HL-60 (cell line): Measurements from ENCODE around the gene KRT25.

Experiments used
- DNase-seq, 2 experiments: peaks; one replicate each; pipeline ENCODE4 v3.0.0-alpha.2; 2010 to 2020; ENCODE audit warnings: low read depth in 1 of 2, low spot score in 1 of 2
- H3K27ac ChIP-seq: fragments of 250-450 bp; sonication (Bioruptor Pico); replicated peaks from 2 replicates; pipeline ENCODE4 v1.5.1; 2020; ENCODE audit warnings: mild to moderate bottlenecking, moderate library complexity
- H3K27me3 ChIP-seq: fragments of 250-450 bp; sonication (Bioruptor Pico); 2 replicates; pipeline ENCODE4 v1.5.1; 2021; ENCODE audit warnings: mild to moderate bottlenecking, moderate library complexity; ENCODE audit not compliant: insufficient read depth, poor library complexity, severe bottlenecking
- H3K4me3 ChIP-seq: replicated peaks from 2 replicates; pipeline ENCODE4 v1.5.1; 2011; ENCODE audit warnings: mild to moderate bottlenecking, control low read depth, low read length; ENCODE audit not compliant: insufficient read depth
- CTCF ChIP-seq: IDR thresholded peaks from one replicate; pipeline ENCODE4 v1.5.1; 2011; ENCODE audit warnings: low read length, control low read depth, inconsistent platforms; ENCODE audit not compliant: insufficient read depth
- GABPA ChIP-seq: IDR thresholded peaks from 2 replicates; pipeline ENCODE4 v1.6.1; 2012; ENCODE audit warnings: low read depth
- POLR2AphosphoS5 ChIP-seq: IDR thresholded peaks from 2 replicates; pipeline ENCODE4 v1.6.1; 2012; ENCODE audit warnings: low read depth
- REST ChIP-seq: IDR thresholded peaks from 2 replicates; pipeline ENCODE4 v1.6.1; 2012; ENCODE audit warnings: low read depth; ENCODE audit not compliant: insufficient replicate concordance
- SPI1 ChIP-seq: IDR thresholded peaks from 2 replicates; pipeline ENCODE4 v1.6.1; 2012; ENCODE audit warnings: low read depth, mild to moderate bottlenecking, borderline replicate concordance

The KRT25 gene

GRCh38 chr17:40705584-40705983 is 49.5 kb downstream of the KRT25 start:
- TF ChIP-seq POLR2AphosphoS5, result no peak
- TF ChIP-seq SPI1, result no peak
- TF ChIP-seq CTCF, result no peak
- TF ChIP-seq REST, result no peak
- TF ChIP-seq GABPA, result no peak
- no peak overlapping the region for H3K4me3 ChIP-seq
- no peak overlapping the region for H3K27ac ChIP-seq
- DNase-seq, result no peak
- H3K27me3 ChIP-seq, result peaks cover 2% of the 10 kb centered on the region

- H3K27me3 ChIP-seq, result peaks cover 2% of the 10 kb centered on the region
- TF ChIP-seq GABPA (no peak), POLR2AphosphoS5 (no peak), SPI1 (no peak), REST (no peak), CTCF (no peak)
These were observed 51.5 kb downstream of the KRT25 start, which contains the start of gene KRT24 for GRCh38 chr17:40703652-40704051. Gene KRT24 (minus strand): TSS chr17:40703752. CDS start chr17:40703693, 59 bp downstream.

GRCh38 chr17:40702271-40702670 is 52.9 kb downstream of the KRT25 start:
- Histone ChIP-seq H3K27me3 (peaks cover 2% of the 10 kb centered on the region), H3K4me3 (no peak overlapping the region), H3K27ac (no peak overlapping the region)
- TF ChIP-seq POLR2AphosphoS5, result no peak
- no peak for TF ChIP-seq GABPA
- no peak for TF ChIP-seq SPI1
- TF ChIP-seq CTCF, result no peak
- no peak for TF ChIP-seq REST
- no peak for DNase-seq

More at GRCh38 chr17:40703652-40704051, 51.5 kb downstream of the KRT25 start, which contains the start of gene KRT24:
- H3K4me3 ChIP-seq, result no peak within 1 kb of the TSS
- DNase-seq, result no peak
- no peak within 1 kb of the TSS for H3K27ac ChIP-seq
